ENCODE data around the gene BMP6. TPM values are rescaled to one million over a fixed set of nuclear protein-coding genes. Genes with fewer than 3 reads are reported as not detected.

The BMP6 gene
- total and polyA plus RNA-seq, 2 of the 8 experiments (the other 6 are each of a cell fraction or from before 2014, with no cell fraction given): 2.0 to 2.1 TPM

DNA sequence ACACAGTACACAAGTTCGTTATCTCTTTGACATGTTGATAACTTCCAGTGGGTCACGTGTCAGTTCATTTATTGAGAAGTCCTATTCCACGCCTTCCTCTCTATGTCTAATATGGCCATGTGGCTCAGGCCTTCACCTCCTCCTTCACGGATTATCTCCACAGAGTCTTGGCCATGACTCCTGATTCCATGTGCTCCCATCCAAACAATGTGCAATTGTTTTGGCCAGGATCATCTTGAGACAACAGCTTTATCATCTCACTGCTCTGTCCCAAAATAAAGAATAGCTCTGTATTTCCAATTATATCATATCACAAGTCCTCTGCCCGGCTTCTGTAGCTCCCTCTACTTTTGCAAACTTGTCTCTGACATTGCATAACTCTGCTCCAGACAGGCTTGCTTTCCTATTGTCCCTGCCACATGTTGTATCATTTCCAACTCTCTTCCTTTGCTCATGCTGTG lies 195.8 kb downstream of the BMP6 start (continued):
- TF ChIP-seq, protein P1, sequence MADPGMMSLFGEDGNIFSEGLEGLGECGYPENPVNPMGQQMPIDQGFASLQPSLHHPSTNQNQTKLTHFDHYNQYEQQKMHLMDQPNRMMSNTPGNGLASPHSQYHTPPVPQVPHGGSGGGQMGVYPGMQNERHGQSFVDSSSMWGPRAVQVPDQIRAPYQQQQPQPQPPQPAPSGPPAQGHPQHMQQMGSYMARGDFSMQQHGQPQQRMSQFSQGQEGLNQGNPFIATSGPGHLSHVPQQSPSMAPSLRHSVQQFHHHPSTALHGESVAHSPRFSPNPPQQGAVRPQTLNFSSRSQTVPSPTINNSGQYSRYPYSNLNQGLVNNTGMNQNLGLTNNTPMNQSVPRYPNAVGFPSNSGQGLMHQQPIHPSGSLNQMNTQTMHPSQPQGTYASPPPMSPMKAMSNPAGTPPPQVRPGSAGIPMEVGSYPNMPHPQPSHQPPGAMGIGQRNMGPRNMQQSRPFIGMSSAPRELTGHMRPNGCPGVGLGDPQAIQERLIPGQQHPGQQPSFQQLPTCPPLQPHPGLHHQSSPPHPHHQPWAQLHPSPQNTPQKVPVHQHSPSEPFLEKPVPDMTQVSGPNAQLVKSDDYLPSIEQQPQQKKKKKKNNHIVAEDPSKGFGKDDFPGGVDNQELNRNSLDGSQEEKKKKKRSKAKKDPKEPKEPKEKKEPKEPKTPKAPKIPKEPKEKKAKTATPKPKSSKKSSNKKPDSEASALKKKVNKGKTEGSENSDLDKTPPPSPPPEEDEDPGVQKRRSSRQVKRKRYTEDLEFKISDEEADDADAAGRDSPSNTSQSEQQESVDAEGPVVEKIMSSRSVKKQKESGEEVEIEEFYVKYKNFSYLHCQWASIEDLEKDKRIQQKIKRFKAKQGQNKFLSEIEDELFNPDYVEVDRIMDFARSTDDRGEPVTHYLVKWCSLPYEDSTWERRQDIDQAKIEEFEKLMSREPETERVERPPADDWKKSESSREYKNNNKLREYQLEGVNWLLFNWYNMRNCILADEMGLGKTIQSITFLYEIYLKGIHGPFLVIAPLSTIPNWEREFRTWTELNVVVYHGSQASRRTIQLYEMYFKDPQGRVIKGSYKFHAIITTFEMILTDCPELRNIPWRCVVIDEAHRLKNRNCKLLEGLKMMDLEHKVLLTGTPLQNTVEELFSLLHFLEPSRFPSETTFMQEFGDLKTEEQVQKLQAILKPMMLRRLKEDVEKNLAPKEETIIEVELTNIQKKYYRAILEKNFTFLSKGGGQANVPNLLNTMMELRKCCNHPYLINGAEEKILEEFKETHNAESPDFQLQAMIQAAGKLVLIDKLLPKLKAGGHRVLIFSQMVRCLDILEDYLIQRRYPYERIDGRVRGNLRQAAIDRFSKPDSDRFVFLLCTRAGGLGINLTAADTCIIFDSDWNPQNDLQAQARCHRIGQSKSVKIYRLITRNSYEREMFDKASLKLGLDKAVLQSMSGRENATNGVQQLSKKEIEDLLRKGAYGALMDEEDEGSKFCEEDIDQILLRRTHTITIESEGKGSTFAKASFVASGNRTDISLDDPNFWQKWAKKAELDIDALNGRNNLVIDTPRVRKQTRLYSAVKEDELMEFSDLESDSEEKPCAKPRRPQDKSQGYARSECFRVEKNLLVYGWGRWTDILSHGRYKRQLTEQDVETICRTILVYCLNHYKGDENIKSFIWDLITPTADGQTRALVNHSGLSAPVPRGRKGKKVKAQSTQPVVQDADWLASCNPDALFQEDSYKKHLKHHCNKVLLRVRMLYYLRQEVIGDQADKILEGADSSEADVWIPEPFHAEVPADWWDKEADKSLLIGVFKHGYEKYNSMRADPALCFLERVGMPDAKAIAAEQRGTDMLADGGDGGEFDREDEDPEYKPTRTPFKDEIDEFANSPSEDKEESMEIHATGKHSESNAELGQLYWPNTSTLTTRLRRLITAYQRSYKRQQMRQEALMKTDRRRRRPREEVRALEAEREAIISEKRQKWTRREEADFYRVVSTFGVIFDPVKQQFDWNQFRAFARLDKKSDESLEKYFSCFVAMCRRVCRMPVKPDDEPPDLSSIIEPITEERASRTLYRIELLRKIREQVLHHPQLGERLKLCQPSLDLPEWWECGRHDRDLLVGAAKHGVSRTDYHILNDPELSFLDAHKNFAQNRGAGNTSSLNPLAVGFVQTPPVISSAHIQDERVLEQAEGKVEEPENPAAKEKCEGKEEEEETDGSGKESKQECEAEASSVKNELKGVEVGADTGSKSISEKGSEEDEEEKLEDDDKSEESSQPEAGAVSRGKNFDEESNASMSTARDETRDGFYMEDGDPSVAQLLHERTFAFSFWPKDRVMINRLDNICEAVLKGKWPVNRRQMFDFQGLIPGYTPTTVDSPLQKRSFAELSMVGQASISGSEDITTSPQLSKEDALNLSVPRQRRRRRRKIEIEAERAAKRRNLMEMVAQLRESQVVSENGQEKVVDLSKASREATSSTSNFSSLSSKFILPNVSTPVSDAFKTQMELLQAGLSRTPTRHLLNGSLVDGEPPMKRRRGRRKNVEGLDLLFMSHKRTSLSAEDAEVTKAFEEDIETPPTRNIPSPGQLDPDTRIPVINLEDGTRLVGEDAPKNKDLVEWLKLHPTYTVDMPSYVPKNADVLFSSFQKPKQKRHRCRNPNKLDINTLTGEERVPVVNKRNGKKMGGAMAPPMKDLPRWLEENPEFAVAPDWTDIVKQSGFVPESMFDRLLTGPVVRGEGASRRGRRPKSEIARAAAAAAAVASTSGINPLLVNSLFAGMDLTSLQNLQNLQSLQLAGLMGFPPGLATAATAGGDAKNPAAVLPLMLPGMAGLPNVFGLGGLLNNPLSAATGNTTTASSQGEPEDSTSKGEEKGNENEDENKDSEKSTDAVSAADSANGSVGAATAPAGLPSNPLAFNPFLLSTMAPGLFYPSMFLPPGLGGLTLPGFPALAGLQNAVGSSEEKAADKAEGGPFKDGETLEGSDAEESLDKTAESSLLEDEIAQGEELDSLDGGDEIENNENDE (IDR thresholded peaks at IDR 0.05; ENCODE audit: insufficient replicate concordance, low read length): no peak
- no peak for TF ChIP-seq CEBPB (IDR thresholded peaks at IDR 0.05; ENCODE audit: low read depth, low read length)
- no peak for TF ChIP-seq BACH1 (IDR thresholded peaks at IDR 0.05; ENCODE audit: low read length)
- no peak for TF ChIP-seq CBX5 (IDR thresholded peaks at IDR 0.05; ENCODE audit: low read depth, low read length)
- no peak for TF ChIP-seq GABPA (IDR thresholded peaks at IDR 0.05; ENCODE audit: borderline replicate concordance, insufficient read depth, low read length)
- no peak for TF ChIP-seq SIRT6 (IDR thresholded peaks at IDR 0.05; ENCODE audit: low read length)
- TF ChIP-seq RXRA (IDR thresholded peaks at IDR 0.05; ENCODE audit: insufficient read depth, low read depth, low read length): no peak
- no peak for TF ChIP-seq FOSL1 (IDR thresholded peaks at IDR 0.05; ENCODE audit: insufficient read depth, low read depth, low read length)
- no peak for TF ChIP-seq YY1 (IDR thresholded peaks at IDR 0.05; ENCODE audit: low read depth, low read length)
- TF ChIP-seq RFX5 (IDR thresholded peaks at IDR 0.05; ENCODE audit: borderline replicate concordance, low read depth, low read length): no peak
- no peak for TF ChIP-seq POLR2A (IDR thresholded peaks at IDR 0.05; ENCODE audit: control extremely low read depth in 1 of 2, low read depth in 2 of 2, low read length in 2 of 2)
- TF ChIP-seq MAX (IDR thresholded peaks at IDR 0.05): no peak

Measured in H1 (cell line).